CD4-positive, alpha-beta memory T cell (primary cell): Measurements from ENCODE around the gene FOXB1. TPM values are rescaled to one million over a fixed set of nuclear protein-coding genes. Genes with fewer than 3 reads are reported as not detected.

Experiments used
- CTCF ChIA-PET: fragments of 350-600 bp; sonication (Branson Sonifier 250); formaldehyde crosslinking; loops from one replicate; lab custom pipeline; 2021; ENCODE audit warnings: inconsistent platforms; ENCODE audit not compliant: partially characterized antibody; lab: Charles Lee
- POLR2A ChIA-PET: fragments of 350-600 bp; sonication (Branson Sonifier 250); formaldehyde crosslinking; loops from one replicate; lab custom pipeline; 2021; ENCODE audit not compliant: partially characterized antibody; lab: Charles Lee
- DNase-seq, 5 donors: peaks; one replicate each; pipeline versions ENCODE4 v3.0.0 to v3.0.0-alpha.2; 2020 to 2022; ENCODE audit warnings: mixed read lengths in 1 of 5
- H3K27ac ChIP-seq: one replicate; pipeline ENCODE4 v1.7.0; 2013; ENCODE audit warnings: low read depth, low read length
- H3K27me3 ChIP-seq: 2 replicates; pipeline ENCODE4 v1.7.0; 2013; ENCODE audit warnings: mild to moderate bottlenecking, low read length, moderate library complexity; ENCODE audit not compliant: insufficient read depth
- H3K36me3 ChIP-seq: 2 replicates; pipeline ENCODE4 v1.7.0; 2013; ENCODE audit warnings: mild to moderate bottlenecking, low read length, moderate library complexity; ENCODE audit not compliant: insufficient read depth
- H3K4me1 ChIP-seq: 2 replicates; pipeline ENCODE4 v1.7.0; 2013; ENCODE audit warnings: mild to moderate bottlenecking, low read length, moderate library complexity; ENCODE audit not compliant: insufficient read depth
- H3K4me3 ChIP-seq, 2 donors: one replicate each; pipeline ENCODE4 v1.7.0; 2013; ENCODE audit warnings: low read length in 2 of 2, mild to moderate bottlenecking in 1 of 2
- H3K9me3 ChIP-seq, 2 donors: one replicate each; pipeline ENCODE4 v1.7.0; 2013; ENCODE audit warnings: low read length in 2 of 2, control low read depth in 1 of 2; ENCODE audit not compliant: control insufficient read depth in 1 of 2
- H3K27ac Mint-ChIP-seq, 7 donors: one replicate each; pipeline ENCODE4 v1.8.0; 2020 to 2021; ENCODE audit warnings: mixed read lengths in 7 of 7, mild to moderate bottlenecking in 6 of 7, inconsistent platforms in 3 of 7, moderate library complexity in 3 of 7
- H3K27me3 Mint-ChIP-seq, 2 donors: one replicate each; pipeline ENCODE4 v1.8.0; 2020 to 2021; ENCODE audit warnings: mixed read lengths in 2 of 2
- H3K36me3 Mint-ChIP-seq, 2 donors: one replicate each; pipeline ENCODE4 v1.8.0; 2020 to 2021; ENCODE audit warnings: mixed read lengths in 2 of 2, inconsistent platforms in 1 of 2, mild to moderate bottlenecking in 1 of 2
- H3K4me1 Mint-ChIP-seq, 4 donors: one replicate each; pipeline ENCODE4 v1.8.0; 2020 to 2021; ENCODE audit warnings: mixed read lengths in 4 of 4, mild to moderate bottlenecking in 1 of 4
- H3K4me3 Mint-ChIP-seq, 8 donors: one replicate each; pipeline ENCODE4 v1.8.0; 2020 to 2021; ENCODE audit warnings: mixed read lengths in 8 of 8, mild to moderate bottlenecking in 7 of 8, moderate library complexity in 6 of 8, inconsistent platforms in 3 of 8
- H3K9me3 Mint-ChIP-seq, 8 donors: one replicate each; pipeline ENCODE4 v1.8.0; 2020 to 2021; ENCODE audit warnings: mixed read lengths in 8 of 8, mild to moderate bottlenecking in 5 of 8, inconsistent platforms in 3 of 8, moderate library complexity in 1 of 8
- intact Hi-C: fragments of 100-400 bp; cut with micrococcal nuclease; formaldehyde crosslinking; loops from one replicate; pipeline ENCODE4 v1.15.1; 2023
- polyA plus RNA-seq, 2 donors: library from polyadenylated mRNA; unstranded; fragments of 300-500 nt; fragmentation: Illumina TruSeq; gene quantifications; one replicate each; pipeline ENCODE4 v1.2.3, GENCODE V29; 2021
- total RNA-seq, 2 experiments: library from RNA; stranded (reverse); gene quantifications; one replicate each; pipeline ENCODE4 v1.2.3, GENCODE V29; 2021

FOXB1 gene
- total and polyA plus RNA-seq, 4 experiments from 2014 or later: 0.14 TPM; not detected in 2

DNA sequence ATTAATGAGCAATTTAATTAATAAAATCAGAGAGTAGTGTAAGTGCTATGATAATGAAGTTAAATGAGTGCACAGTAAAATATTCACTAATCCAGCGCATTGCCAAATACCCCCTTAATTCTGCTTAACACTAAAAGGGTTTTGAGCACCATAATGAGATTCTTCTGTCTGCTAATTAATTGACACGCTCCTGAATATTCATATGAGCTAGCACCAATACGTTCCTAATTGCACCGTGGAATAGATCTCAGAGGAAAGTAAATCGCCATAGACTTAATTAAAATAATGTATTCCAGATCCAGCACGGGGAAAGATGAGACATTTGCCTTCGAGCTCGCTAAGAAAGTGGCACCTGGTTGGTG lies 9.6 kb upstream of the FOXB1 start:
- ChIA-PET CTCF (interaction anchor here (1.4 to 2.0 kb wide), 2 partner anchors 14 to 76 kb away, joined by 3 to 4 read pairs; no protein-coding TSS in a partner anchor), POLR2A (interaction anchor here (2.2 to 3.4 kb wide), 2 partner anchors 10 to 12 kb away, joined by 6 to 20 read pairs; partner anchors contain the start of gene FOXB1)
- H3K36me3 ChIP-seq: no peaks in the 10 kb centered on the region
- no peak overlapping the region for H3K27ac ChIP-seq
- Mint-ChIP-seq H3K27me3 (peaks cover 67 to 73% of the 10 kb centered on the region in 2 donors), H3K9me3 (peaks cover 0 to 22% (median 4%) of the 10 kb centered on the region in 8 donors), H3K36me3 (peaks cover 0 to 2% of the 10 kb centered on the region in 2 donors), H3K27ac (peak overlapping the region in 3 of 7 donors; percentile 31 to 96 (median 82)), H3K4me3 (peak overlapping the region in 4 of 8 donors; percentile 1 to 36 (median 10)), H3K4me1 (peaks cover 10 to 44% (median 29%) of the 10 kb centered on the region in 4 donors)
- intact Hi-C loops: loop anchor here (10.0 kb wide), 1 partner anchor 180 kb away; no protein-coding TSS in a partner anchor
- no peak for DNase-seq
- H3K9me3 ChIP-seq: no peaks in the 10 kb centered on the region
- peaks cover 31% of the 10 kb centered on the region for H3K4me1 ChIP-seq
- no peak overlapping the region for H3K4me3 ChIP-seq
- peaks cover 74% of the 10 kb centered on the region for H3K27me3 ChIP-seq

GRCh38 chr15:59994888-59995557 lies 9.1 kb upstream of the FOXB1 start:
- Mint-ChIP-seq H3K27ac (peak overlapping the region in 3 of 7 donors; percentile 82 to 96 (median 90)), H3K4me3 (peak overlapping the region in 4 of 8 donors; percentile 4 to 55 (median 26)), H3K9me3 (peaks cover 0 to 23% (median 4%) of the 10 kb centered on the region in 8 donors), H3K36me3 (peaks cover 0 to 3% of the 10 kb centered on the region in 2 donors), H3K4me1 (peaks cover 10 to 46% (median 30%) of the 10 kb centered on the region in 4 donors), H3K27me3 (peaks cover 66 to 70% of the 10 kb centered on the region in 2 donors)
- DNase-seq: no peak
- intact Hi-C loops: loop anchor here (10.0 kb wide), 1 partner anchor 180 kb away; no protein-coding TSS in a partner anchor
- no peaks in the 10 kb centered on the region for H3K36me3 ChIP-seq
- POLR2A ChIA-PET: interaction anchor here (2.2 to 3.4 kb wide), 2 partner anchors 9 to 12 kb away, joined by 6 to 20 read pairs; partner anchors contain the start of gene FOXB1
- no peaks in the 10 kb centered on the region for H3K9me3 ChIP-seq
- H3K27ac ChIP-seq: no peak overlapping the region
- CTCF ChIA-PET: interaction anchor here (1.4 kb wide), 1 partner anchor 77 kb away, joined by 3 read pairs; no protein-coding TSS in a partner anchor
- H3K4me3 ChIP-seq: no peak overlapping the region
- peaks cover 36% of the 10 kb centered on the region for H3K4me1 ChIP-seq
- H3K27me3 ChIP-seq: peaks cover 79% of the 10 kb centered on the region

DNA sequence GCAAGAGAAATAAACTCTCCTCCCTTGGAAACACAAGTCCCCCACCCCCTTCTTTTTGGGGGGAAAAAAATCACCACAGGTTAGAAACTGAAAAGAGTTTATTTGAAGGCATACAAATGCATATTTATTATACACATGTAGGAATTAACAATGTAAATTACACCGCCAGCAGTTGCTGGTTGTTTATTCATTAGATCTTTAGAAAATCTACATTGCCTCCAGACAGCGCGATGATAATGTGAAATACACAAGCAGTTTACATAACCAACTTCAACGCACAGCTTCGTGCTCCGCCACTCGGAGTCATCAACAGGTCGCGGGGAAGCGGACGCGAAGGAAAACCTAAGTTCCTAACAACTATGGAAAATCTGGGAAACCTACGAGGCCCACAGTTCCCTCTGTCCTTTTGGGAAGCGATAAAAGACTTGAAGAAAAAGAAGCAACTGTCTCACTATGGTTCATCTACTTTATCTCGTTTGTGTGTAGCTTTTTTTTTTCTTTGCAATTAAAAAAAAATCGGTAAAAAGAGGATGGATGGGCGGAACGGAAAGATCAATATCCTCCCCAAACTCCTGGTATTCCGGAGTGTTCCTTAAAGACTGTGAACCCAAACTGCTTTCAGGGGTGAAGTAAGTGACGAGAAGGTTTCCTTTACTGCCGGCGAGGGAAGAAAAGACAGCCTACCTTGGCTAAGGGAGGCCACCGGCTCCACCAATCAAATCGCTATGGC lies 8.4 kb upstream of the FOXB1 start:
- Histone ChIP-seq H3K27me3 (peaks cover 86% of the 10 kb centered on the region), H3K4me1 (peaks cover 40% of the 10 kb centered on the region), H3K36me3 (no peaks in the 10 kb centered on the region), H3K27ac (no peak overlapping the region), H3K4me3 (no peak overlapping the region), H3K9me3 (no peaks in the 10 kb centered on the region)
- peaks cover 0 to 31% (median 6%) of the 10 kb centered on the region in 8 donors for H3K9me3 Mint-ChIP-seq
- POLR2A ChIA-PET: interaction anchor here (2.2 to 3.4 kb wide), 2 partner anchors 8 to 11 kb away, joined by 6 to 20 read pairs; partner anchors contain the start of gene FOXB1
- H3K4me1 Mint-ChIP-seq: peaks cover 14 to 53% (median 33%) of the 10 kb centered on the region in 4 donors
- no peak for DNase-seq
- H3K27me3 Mint-ChIP-seq: peaks cover 72 to 77% of the 10 kb centered on the region in 2 donors
- CTCF ChIA-PET: interaction anchor here (1.4 kb wide), 1 partner anchor 78 kb away, joined by 3 read pairs; no protein-coding TSS in a partner anchor
- peaks cover 0 to 8% of the 10 kb centered on the region in 2 donors for H3K36me3 Mint-ChIP-seq
- peak overlapping the region in 5 of 8 donors; percentile 17 to 67 (median 31) for H3K4me3 Mint-ChIP-seq
- H3K27ac Mint-ChIP-seq: peak overlapping the region in 4 of 7 donors; percentile 47 to 96 (median 84)
- intact Hi-C loops: loop anchor here (10.0 kb wide), 1 partner anchor 179 kb away; no protein-coding TSS in a partner anchor

- CTCF ChIA-PET: interaction anchor here (1.2 kb wide), 1 partner anchor 10 kb away, joined by 4 read pairs; no protein-coding TSS in a partner anchor
- H3K27ac ChIP-seq: no peak overlapping the region
- H3K27me3 Mint-ChIP-seq: peaks cover 75 to 84% of the 10 kb centered on the region in 2 donors
- peaks cover 93% of the 10 kb centered on the region for H3K27me3 ChIP-seq
- H3K4me3 ChIP-seq: no peak overlapping the region
- H3K4me3 Mint-ChIP-seq: peak overlapping the region in 5 of 8 donors; percentile 21 to 67 (median 39)
- H3K4me1 ChIP-seq: peaks cover 40% of the 10 kb centered on the region
- no peaks in the 10 kb centered on the region for H3K36me3 ChIP-seq
- H3K9me3 Mint-ChIP-seq: peaks cover 0 to 38% (median 13%) of the 10 kb centered on the region in 8 donors
- intact Hi-C loops: loop anchor here (1.0 to 10.0 kb wide), 2 partner anchors 10 to 178 kb away; no protein-coding TSS in a partner anchor
- POLR2A ChIA-PET: interaction anchor here (1.0 to 3.4 kb wide), 4 partner anchors 8 to 402 kb away, joined by 3 to 20 read pairs (median 4); partner anchors contain the start of gene FOXB1
- peaks cover 18 to 61% (median 35%) of the 10 kb centered on the region in 4 donors for H3K4me1 Mint-ChIP-seq
- H3K36me3 Mint-ChIP-seq: peaks cover 0 to 10% of the 10 kb centered on the region in 2 donors
- no peaks in the 10 kb centered on the region for H3K9me3 ChIP-seq
- H3K27ac Mint-ChIP-seq: peak overlapping the region in 4 of 7 donors; percentile 41 to 96 (median 86)
- DNase-seq: no peak
These were observed 7.6 kb upstream of the FOXB1 start for GRCh38 chr15:59996298-59997041.

DNA sequence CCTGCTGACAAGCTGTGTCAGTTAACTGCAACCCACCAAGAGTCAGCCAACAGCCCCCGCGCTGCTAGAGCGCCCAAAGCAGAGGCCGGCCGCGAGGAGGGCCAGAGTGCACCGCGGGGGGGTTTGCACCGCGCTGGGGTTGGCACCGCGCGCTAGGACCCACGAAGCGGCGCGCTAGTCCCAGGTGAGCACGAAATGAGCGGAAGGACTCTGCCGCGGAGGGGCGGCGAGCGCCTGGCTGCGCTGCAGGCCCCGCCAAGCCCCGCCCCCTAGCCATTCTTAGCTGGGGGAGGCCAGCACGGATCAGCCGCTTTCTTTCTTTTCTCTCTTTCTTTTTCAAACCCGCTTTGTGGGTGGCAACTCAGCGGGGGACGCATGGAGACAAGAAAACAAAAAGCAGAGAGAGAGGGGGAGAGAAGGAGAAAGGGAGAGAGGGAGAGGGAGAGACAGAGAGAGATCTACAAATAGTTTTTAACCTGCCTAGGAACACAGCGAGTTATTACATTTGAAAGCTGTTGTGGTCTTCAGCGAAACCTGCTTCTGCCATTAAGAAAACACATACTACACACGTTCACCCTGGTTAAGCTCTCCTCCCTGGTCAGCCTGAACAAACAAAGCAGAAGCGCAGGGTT lies 6.9 kb upstream of the FOXB1 start:
- Histone ChIP-seq H3K36me3 (no peaks in the 10 kb centered on the region), H3K9me3 (no peaks in the 10 kb centered on the region), H3K4me1 (peaks cover 40% of the 10 kb centered on the region), H3K27ac (no peak overlapping the region), H3K4me3 (no peak overlapping the region), H3K27me3 (peaks cover 97% of the 10 kb centered on the region)
- H3K4me3 Mint-ChIP-seq: peak overlapping the region in 6 of 8 donors; percentile 13 to 68 (median 60)
- H3K36me3 Mint-ChIP-seq: peaks cover 0 to 10% of the 10 kb centered on the region in 2 donors
- H3K27ac Mint-ChIP-seq: peak overlapping the region in 2 of 7 donors; percentile 90 to 96
- H3K9me3 Mint-ChIP-seq: peaks cover 0 to 45% (median 19%) of the 10 kb centered on the region in 8 donors
- peaks cover 21 to 67% (median 35%) of the 10 kb centered on the region in 4 donors for H3K4me1 Mint-ChIP-seq
- CTCF ChIA-PET: interaction anchor here (1.2 kb wide), 3 partner anchors 10 to 183 kb away, joined by 3 to 4 read pairs (median 4); no protein-coding TSS in a partner anchor
- peak in 3 of 5 donors; percentile 42 to 49 (median 43) for DNase-seq
- intact Hi-C loops: loop anchor here (1.0 to 10.0 kb wide), 2 partner anchors 9 to 178 kb away; no protein-coding TSS in a partner anchor
- peaks cover 76 to 84% of the 10 kb centered on the region in 2 donors for H3K27me3 Mint-ChIP-seq
- POLR2A ChIA-PET: interaction anchor here (1.0 to 1.7 kb wide), 3 partner anchors 21 to 401 kb away, joined by 3 to 5 read pairs (median 3); no protein-coding TSS in a partner anchor
